OCI-LY1 (cell line): ENCODE results near the gene CCDC85A.

ENCODE experiments used
- H2AFZ ChIP-seq: fragments of 200-600 bp; sonication (generic), shearing (Covaris generic); 2 replicates; pipeline ENCODE4 v1.6.0; 2014; ENCODE audit warnings: antibody characterized with exemption, mild to moderate bottlenecking, low read length
- H3F3A ChIP-seq: fragments of 200-600 bp; sonication (generic), shearing (Covaris generic); 2 replicates; pipeline ENCODE4 v1.6.0; 2014; ENCODE audit warnings: mild to moderate bottlenecking, antibody characterized with exemption, low read length, moderate library complexity; ENCODE audit not compliant: insufficient read depth
- H3K27ac ChIP-seq: fragments of 200-600 bp; sonication (generic); 2 replicates; pipeline ENCODE4 v1.5.1; 2014; ENCODE audit warnings: low read length, mixed run types, mild to moderate bottlenecking, low read depth; ENCODE audit not compliant: poor library complexity, severe bottlenecking
- H3K27me3 ChIP-seq: fragments of 200-600 bp; sonication (generic); 2 replicates; pipeline ENCODE4 v1.6.0; 2014; ENCODE audit warnings: antibody characterized with exemption, mild to moderate bottlenecking, low read length, moderate library complexity; ENCODE audit not compliant: insufficient read depth
- H3K36me3 ChIP-seq: fragments of 200-600 bp; sonication (generic); 2 replicates; pipeline ENCODE4 v1.6.1; 2014; ENCODE audit warnings: mild to moderate bottlenecking, antibody characterized with exemption, low read length, moderate library complexity, mixed read lengths; ENCODE audit not compliant: insufficient read depth
- H3K4me1 ChIP-seq: fragments of 200-600 bp; sonication (generic); 2 replicates; pipeline ENCODE4 v1.5.1; 2014; ENCODE audit warnings: mild to moderate bottlenecking, low read length, moderate library complexity; ENCODE audit not compliant: insufficient read depth, severe bottlenecking
- H3K4me2 ChIP-seq: fragments of 200-600 bp; sonication (generic), shearing (Covaris generic); 2 replicates; pipeline ENCODE4 v1.6.1; 2014; ENCODE audit warnings: low read length
- H3K4me3 ChIP-seq: fragments of 200-600 bp; sonication (generic); 2 replicates; pipeline ENCODE4 v1.5.1; 2014; ENCODE audit warnings: low read length, low read depth, mild to moderate bottlenecking, mixed read lengths; ENCODE audit not compliant: poor library complexity, severe bottlenecking
- H3K79me2 ChIP-seq: fragments of 200-600 bp; shearing (Covaris generic); 2 replicates; pipeline ENCODE4 v1.6.1; 2016; ENCODE audit warnings: mixed run types, low read length, mixed read lengths; ENCODE audit not compliant: insufficient read depth
- H3K9ac ChIP-seq: fragments of 200-600 bp; sonication (generic), shearing (Covaris generic); 2 replicates; pipeline ENCODE4 v1.6.1; 2014; ENCODE audit warnings: mild to moderate bottlenecking, low read length, mixed read lengths
- H3K9me2 ChIP-seq: fragments of 200-600 bp; sonication (generic), shearing (Covaris generic); 2 replicates; pipeline ENCODE4 v1.6.1; 2014; ENCODE audit warnings: low read depth, mild to moderate bottlenecking, low read length, mixed read lengths
- H3K9me3 ChIP-seq: fragments of 200-600 bp; shearing (Covaris generic); 2 replicates; pipeline ENCODE4 v1.6.1; 2014; ENCODE audit warnings: low read length, mixed read lengths
- H4K20me1 ChIP-seq: fragments of 200-600 bp; sonication (generic), shearing (Covaris generic); 2 replicates; pipeline ENCODE4 v1.6.0; 2016; ENCODE audit warnings: mild to moderate bottlenecking, low read length; ENCODE audit not compliant: insufficient read depth
- CTCF ChIP-seq: fragments of 200-600 bp; sonication (generic), shearing (Covaris generic); IDR thresholded peaks from 2 replicates; pipeline ENCODE4 v1.5.1; 2017; ENCODE audit warnings: mild to moderate bottlenecking, antibody characterized with exemption, low read length, moderate library complexity, mixed read lengths
- EZH2 ChIP-seq: fragments of 200-600 bp; sonication (generic), shearing (Covaris generic); IDR thresholded peaks from 2 replicates; pipeline ENCODE4 v1.8.0; 2017; ENCODE audit warnings: borderline replicate concordance, mixed run types, mild to moderate bottlenecking, antibody characterized with exemption, low read length, moderate library complexity, mixed read lengths

Gene CCDC85A

GRCh38 chr2:56286936-56287335 lies 103.1 kb downstream of the CCDC85A start:
- no peak for TF ChIP-seq EZH2
- no peak for TF ChIP-seq CTCF
- Histone ChIP-seq H3K4me1 (no peaks in the 10 kb centered on the region), H3F3A (no peaks in the 10 kb centered on the region)

GRCh38 chr2:56287508-56287907 lies 103.7 kb downstream of the CCDC85A start:
- no peaks in the 10 kb centered on the region for H4K20me1 ChIP-seq
- no peaks in the 10 kb centered on the region for H3K4me1 ChIP-seq
- H3K4me2 ChIP-seq = no peak overlapping the region
- no peak overlapping the region for H3K4me3 ChIP-seq
- H3K9ac ChIP-seq = no peak overlapping the region
- H3K27ac ChIP-seq = no peak overlapping the region
- H3K36me3 ChIP-seq = no peaks in the 10 kb centered on the region
- H3K9me3 ChIP-seq = no peaks in the 10 kb centered on the region
- no peak for TF ChIP-seq EZH2
- TF ChIP-seq CTCF = no peak
- H2AFZ ChIP-seq = no peak overlapping the region
- H3K79me2 ChIP-seq = no peaks in the 10 kb centered on the region
- H3K27me3 ChIP-seq = no peaks in the 10 kb centered on the region
- no peaks in the 10 kb centered on the region for H3F3A ChIP-seq
- no peaks in the 10 kb centered on the region for H3K9me2 ChIP-seq

More at GRCh38 chr2:56286936-56287335, 103.1 kb downstream of the CCDC85A start:
- Histone ChIP-seq H3K9me2 (no peaks in the 10 kb centered on the region), H3K27ac (no peak overlapping the region), H3K27me3 (no peaks in the 10 kb centered on the region), H3K9ac (no peak overlapping the region), H4K20me1 (no peaks in the 10 kb centered on the region), H3K4me2 (no peak overlapping the region), H3K9me3 (no peaks in the 10 kb centered on the region), H3K36me3 (no peaks in the 10 kb centered on the region), H3K4me3 (no peak overlapping the region), H2AFZ (no peak overlapping the region), H3K79me2 (no peaks in the 10 kb centered on the region)

- H3K79me2 ChIP-seq = no peaks in the 10 kb centered on the region
- H3F3A ChIP-seq = no peaks in the 10 kb centered on the region
- no peak overlapping the region for H2AFZ ChIP-seq
- no peaks in the 10 kb centered on the region for H3K27me3 ChIP-seq
- no peaks in the 10 kb centered on the region for H3K9me2 ChIP-seq
- H3K9ac ChIP-seq = no peak overlapping the region
- H3K4me1 ChIP-seq = no peaks in the 10 kb centered on the region
- no peak overlapping the region for H3K27ac ChIP-seq
- H3K9me3 ChIP-seq = no peaks in the 10 kb centered on the region
- no peak overlapping the region for H3K4me2 ChIP-seq
- TF ChIP-seq CTCF = no peak
- no peak for TF ChIP-seq EZH2
- H4K20me1 ChIP-seq = no peaks in the 10 kb centered on the region
- H3K4me3 ChIP-seq = no peak overlapping the region
- no peaks in the 10 kb centered on the region for H3K36me3 ChIP-seq
Observed at GRCh38 chr2:56287974-56288373, 104.2 kb downstream of the CCDC85A start.
